Skeletal muscle cell (primary cell): ENCODE data around the gene SPINK5.

Source experiments
- DNase-seq: peaks from one replicate; pipeline ENCODE4 v3.0.0-alpha.2; 2010; ENCODE audit warnings: low read depth
- H3K4me3 ChIP-seq: 2 replicates; pipeline ENCODE4 v1.5.1; 2011; ENCODE audit warnings: low read depth, mild to moderate bottlenecking, control low read depth, low read length, moderate library complexity

Gene SPINK5

GRCh38 chr5:148090146-148090772 is 26.5 kb downstream of the SPINK5 start:
- no peak for DNase-seq
- H3K4me3 ChIP-seq: no peak overlapping the region

- H3K4me3 ChIP-seq: no peak overlapping the region
- no peak for DNase-seq
Measured at GRCh38 chr5:148090773-148091250, 27.0 kb downstream of the SPINK5 start.

GRCh38 chr5:148091991-148092964 is 28.5 kb downstream of the SPINK5 start:
- H3K4me3 ChIP-seq: no peak overlapping the region
- DNase-seq: no peak

GRCh38 chr5:148094336-148094735 is 30.6 kb downstream of the SPINK5 start:
- H3K4me3 ChIP-seq: no peak overlapping the region
- no peak for DNase-seq

GRCh38 chr5:148104226-148104625 is 40.4 kb downstream of the SPINK5 start:
- H3K4me3 ChIP-seq: no peak overlapping the region
- DNase-seq: no peak

GRCh38 chr5:148107608-148108007 is 43.8 kb downstream of the SPINK5 start:
- DNase-seq: no peak
- no peak overlapping the region for H3K4me3 ChIP-seq

GRCh38 chr5:148113243-148113642 is 49.5 kb downstream of the SPINK5 start:
- no peak overlapping the region for H3K4me3 ChIP-seq
- no peak for DNase-seq

- H3K4me3 ChIP-seq: no peak overlapping the region
- no peak for DNase-seq
Measured at GRCh38 chr5:148120317-148120716, 56.5 kb downstream of the SPINK5 start.

- H3K4me3 ChIP-seq: no peak overlapping the region
- no peak for DNase-seq
Measured at GRCh38 chr5:148125641-148126040, 61.9 kb downstream of the SPINK5 start.

GRCh38 chr5:148135091-148136048 is 71.6 kb downstream of the SPINK5 start:
- no peak overlapping the region for H3K4me3 ChIP-seq
- DNase-seq: no peak

GRCh38 chr5:148140846-148141245 is 77.1 kb downstream of the SPINK5 start:
- no peak overlapping the region for H3K4me3 ChIP-seq
- no peak for DNase-seq

- DNase-seq: no peak
- no peak overlapping the region for H3K4me3 ChIP-seq
Measured at GRCh38 chr5:148141645-148142044, 77.9 kb downstream of the SPINK5 start.

GRCh38 chr5:148145916-148146315 is 82.1 kb downstream of the SPINK5 start:
- peak; percentile 8 for DNase-seq
- H3K4me3 ChIP-seq: no peak overlapping the region

GRCh38 chr5:148146487-148146886 is 82.7 kb downstream of the SPINK5 start:
- no peak for DNase-seq

GRCh38 chr5:148147415-148147814 is 83.6 kb downstream of the SPINK5 start:
- no peak for DNase-seq
- H3K4me3 ChIP-seq: no peak overlapping the region

More at GRCh38 chr5:148146487-148146886, 82.7 kb downstream of the SPINK5 start:
- H3K4me3 ChIP-seq: no peak overlapping the region

- no peak overlapping the region for H3K4me3 ChIP-seq
- no peak for DNase-seq
Measured at GRCh38 chr5:148151872-148152271, 88.1 kb downstream of the SPINK5 start.

- no peak for DNase-seq
- H3K4me3 ChIP-seq: no peak overlapping the region
Measured at GRCh38 chr5:148152781-148153180, 89.0 kb downstream of the SPINK5 start.

- no peak overlapping the region for H3K4me3 ChIP-seq
- DNase-seq: no peak
Measured at GRCh38 chr5:148156609-148157008, 92.8 kb downstream of the SPINK5 start.

GRCh38 chr5:148162038-148162437 is 98.3 kb downstream of the SPINK5 start:
- DNase-seq: no peak
- H3K4me3 ChIP-seq: no peak overlapping the region
